Measurements from ENCODE around the gene CCDC192.

GRCh38 chr5:127684726-127685467 is 18.3 kb upstream of the CCDC192 start:
- TF ChIP-seq CTCF (IDR thresholded peaks at IDR 0.05; ENCODE audit: insufficient read depth, low read length, poor library complexity, severe bottlenecking) (no peak), EZH2phosphoT487 (conservative IDR thresholded peaks at IDR 0.05; ENCODE audit: low read length) (no peak)

Measured in SU-DHL-6 (cell line).